Measurements from ENCODE around the gene SLC30A7. TPM values are rescaled to one million over a fixed set of nuclear protein-coding genes. Genes with fewer than 3 reads are reported as not detected.

SLC30A7 gene
- total and polyA plus RNA-seq, 2 donors from 2014 or later = 4.4 to 40.2 TPM

GRCh38 chr1:100875228-100875627 lies 20.7 kb upstream of the SLC30A7 start:
- H3K4me3 ChIP-seq (ENCODE audit: low read length in 3 of 3) = no peak overlapping the region
- H3K36me3 ChIP-seq (ENCODE audit: control insufficient read depth in 2 of 3, insufficient read depth in 3 of 3, low read length in 3 of 3) = peaks cover 0 to 5% (median 2%) of the 10 kb centered on the region in 3 donors
- H3K27ac ChIP-seq (ENCODE audit: low read depth in 2 of 2, low read length in 2 of 2) = no peak overlapping the region
- H3K27me3 ChIP-seq (ENCODE audit: control insufficient read depth, insufficient read depth, low read length) = no peaks in the 10 kb centered on the region
- H3K9ac ChIP-seq (ENCODE audit: low read length in 3 of 3) = no peak overlapping the region
- TF ChIP-seq, protein P1, sequence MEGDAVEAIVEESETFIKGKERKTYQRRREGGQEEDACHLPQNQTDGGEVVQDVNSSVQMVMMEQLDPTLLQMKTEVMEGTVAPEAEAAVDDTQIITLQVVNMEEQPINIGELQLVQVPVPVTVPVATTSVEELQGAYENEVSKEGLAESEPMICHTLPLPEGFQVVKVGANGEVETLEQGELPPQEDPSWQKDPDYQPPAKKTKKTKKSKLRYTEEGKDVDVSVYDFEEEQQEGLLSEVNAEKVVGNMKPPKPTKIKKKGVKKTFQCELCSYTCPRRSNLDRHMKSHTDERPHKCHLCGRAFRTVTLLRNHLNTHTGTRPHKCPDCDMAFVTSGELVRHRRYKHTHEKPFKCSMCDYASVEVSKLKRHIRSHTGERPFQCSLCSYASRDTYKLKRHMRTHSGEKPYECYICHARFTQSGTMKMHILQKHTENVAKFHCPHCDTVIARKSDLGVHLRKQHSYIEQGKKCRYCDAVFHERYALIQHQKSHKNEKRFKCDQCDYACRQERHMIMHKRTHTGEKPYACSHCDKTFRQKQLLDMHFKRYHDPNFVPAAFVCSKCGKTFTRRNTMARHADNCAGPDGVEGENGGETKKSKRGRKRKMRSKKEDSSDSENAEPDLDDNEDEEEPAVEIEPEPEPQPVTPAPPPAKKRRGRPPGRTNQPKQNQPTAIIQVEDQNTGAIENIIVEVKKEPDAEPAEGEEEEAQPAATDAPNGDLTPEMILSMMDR (IDR thresholded peaks at IDR 0.05; ENCODE audit: borderline replicate concordance, extremely low read depth, insufficient read depth) = no peak
- no peaks in the 10 kb centered on the region for H3K9me3 ChIP-seq (ENCODE audit: control insufficient read depth in 2 of 3, insufficient read depth in 1 of 3, low read length in 3 of 3)
- DNase-seq (no peak), FAIRE-seq (no peak)
- intact Hi-C loops (cut with DNase I) = loop anchor here (5.0 kb wide), 1 partner anchor 413 kb away; no protein-coding TSS in a partner anchor
- H3K4me1 ChIP-seq (ENCODE audit: control insufficient read depth in 2 of 3, insufficient read depth in 2 of 3, low read depth in 1 of 3, low read length in 3 of 3) = no peaks in the 10 kb centered on the region

DNA sequence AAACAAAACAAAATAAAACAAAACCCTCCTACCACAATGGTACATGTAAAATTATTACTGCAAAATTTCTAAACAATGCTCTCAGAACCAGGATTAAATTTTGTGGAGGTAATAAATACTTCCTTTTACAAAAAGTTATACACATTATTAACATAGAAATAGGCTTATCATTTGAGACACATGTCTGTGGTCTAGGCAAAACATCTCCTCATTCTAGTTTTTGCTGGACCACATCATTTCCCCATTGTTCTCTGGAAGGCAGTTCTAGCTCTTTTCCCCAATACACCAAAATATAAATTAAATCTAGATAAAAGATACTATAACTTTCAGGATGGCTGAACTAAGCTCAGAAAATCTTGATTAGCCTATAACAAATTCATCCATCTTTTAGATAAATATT lies 19.6 kb upstream of the SLC30A7 start:
- Histone ChIP-seq H3K36me3 (ENCODE audit: control insufficient read depth in 2 of 3, insufficient read depth in 3 of 3, low read length in 3 of 3) (peaks cover 0 to 5% (median 2%) of the 10 kb centered on the region in 3 donors), H3K27ac (ENCODE audit: low read depth in 2 of 2, low read length in 2 of 2) (no peak overlapping the region), H3K9ac (ENCODE audit: low read length in 3 of 3) (no peak overlapping the region), H3K27me3 (ENCODE audit: control insufficient read depth, insufficient read depth, low read length) (no peaks in the 10 kb centered on the region), H3K4me1 (ENCODE audit: control insufficient read depth in 2 of 3, insufficient read depth in 2 of 3, low read depth in 1 of 3, low read length in 3 of 3) (no peaks in the 10 kb centered on the region), H3K4me3 (ENCODE audit: low read length in 3 of 3) (no peak overlapping the region), H3K9me3 (ENCODE audit: control insufficient read depth in 2 of 3, insufficient read depth in 1 of 3, low read length in 3 of 3) (no peaks in the 10 kb centered on the region)
- intact Hi-C loops (cut with DNase I) = loop anchor here (5.0 kb wide), 1 partner anchor 414 kb away; no protein-coding TSS in a partner anchor
- no peak for DNase-seq
- TF ChIP-seq, protein P1 (IDR thresholded peaks at IDR 0.05; ENCODE audit: borderline replicate concordance, extremely low read depth, insufficient read depth) = no peak
- no peak for FAIRE-seq

DNA sequence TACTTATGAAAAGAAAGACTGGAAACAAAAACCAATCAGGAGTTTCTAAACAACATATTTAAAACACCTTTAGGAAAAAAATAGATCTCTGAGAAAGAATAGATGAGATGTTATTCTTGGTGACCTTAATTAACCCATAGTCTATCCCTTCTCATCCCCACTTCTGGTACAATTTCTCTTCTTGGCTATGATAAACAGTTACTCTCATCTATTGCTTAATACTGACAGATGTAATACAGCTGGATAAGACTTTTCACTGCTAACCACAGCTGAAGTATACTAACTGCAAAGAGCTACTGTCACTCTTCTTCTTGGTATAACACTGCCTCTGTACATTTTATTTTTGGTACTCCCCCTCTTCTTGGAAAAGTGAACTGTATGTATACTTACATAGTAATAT lies 16.5 kb upstream of the SLC30A7 start:
- FAIRE-seq (no peak), DNase-seq (no peak)
- TF ChIP-seq, protein P1 (IDR thresholded peaks at IDR 0.05; ENCODE audit: borderline replicate concordance, extremely low read depth, insufficient read depth) = no peak
- H3K36me3 ChIP-seq (ENCODE audit: control insufficient read depth in 2 of 3, insufficient read depth in 3 of 3, low read length in 3 of 3) = peaks cover 0 to 5% (median 2%) of the 10 kb centered on the region in 3 donors
- no peak overlapping the region for H3K27ac ChIP-seq (ENCODE audit: low read depth in 2 of 2, low read length in 2 of 2)
- no peak overlapping the region for H3K9ac ChIP-seq (ENCODE audit: low read length in 3 of 3)
- H3K9me3 ChIP-seq (ENCODE audit: control insufficient read depth in 2 of 3, insufficient read depth in 1 of 3, low read length in 3 of 3) = no peaks in the 10 kb centered on the region
- no peaks in the 10 kb centered on the region for H3K27me3 ChIP-seq (ENCODE audit: control insufficient read depth, insufficient read depth, low read length)
- H3K4me3 ChIP-seq (ENCODE audit: low read length in 3 of 3) = no peak overlapping the region
- intact Hi-C loops (cut with DNase I) = loop anchor here (5.0 kb wide), 1 partner anchor 417 kb away; no protein-coding TSS in a partner anchor
- no peaks in the 10 kb centered on the region for H3K4me1 ChIP-seq (ENCODE audit: control insufficient read depth in 2 of 3, insufficient read depth in 2 of 3, low read depth in 1 of 3, low read length in 3 of 3)

DNA sequence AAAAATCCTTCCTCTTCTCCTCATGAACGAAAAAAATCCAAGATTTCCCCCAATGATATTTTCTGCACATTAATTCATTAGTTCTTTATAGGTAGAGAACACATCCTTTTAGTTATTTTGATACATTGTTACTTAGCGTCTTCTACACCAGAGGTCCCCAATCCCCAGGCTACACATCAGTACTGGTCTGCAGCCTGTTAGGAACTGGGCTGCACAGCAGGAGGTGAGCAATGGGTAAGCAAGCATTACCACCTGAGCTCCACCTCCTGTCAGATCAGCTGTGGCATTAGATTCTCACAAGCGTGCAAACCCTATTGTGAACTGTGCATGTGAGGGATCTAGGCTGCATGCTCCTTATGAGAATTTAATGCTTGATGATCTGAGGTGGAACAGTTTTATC lies 14.2 kb upstream of the SLC30A7 start:
- DNase-seq (no peak), FAIRE-seq (no peak)
- H3K9me3 ChIP-seq (ENCODE audit: control insufficient read depth in 2 of 3, insufficient read depth in 1 of 3, low read length in 3 of 3) = no peaks in the 10 kb centered on the region
- H3K4me3 ChIP-seq (ENCODE audit: low read length in 3 of 3) = no peak overlapping the region
- intact Hi-C loops (cut with DNase I) = no loop called here
- TF ChIP-seq, protein P1 (IDR thresholded peaks at IDR 0.05; ENCODE audit: borderline replicate concordance, extremely low read depth, insufficient read depth) = no peak
- no peak overlapping the region for H3K27ac ChIP-seq (ENCODE audit: low read depth in 2 of 2, low read length in 2 of 2)
- H3K27me3 ChIP-seq (ENCODE audit: control insufficient read depth, insufficient read depth, low read length) = no peaks in the 10 kb centered on the region
- H3K36me3 ChIP-seq (ENCODE audit: control insufficient read depth in 2 of 3, insufficient read depth in 3 of 3, low read length in 3 of 3) = peaks cover 0 to 4% (median 0%) of the 10 kb centered on the region in 3 donors
- no peak overlapping the region for H3K9ac ChIP-seq (ENCODE audit: low read length in 3 of 3)
- no peaks in the 10 kb centered on the region for H3K4me1 ChIP-seq (ENCODE audit: control insufficient read depth in 2 of 3, insufficient read depth in 2 of 3, low read depth in 1 of 3, low read length in 3 of 3)

Measured in kidney (tissue), 14 donors.